Activated CD8-positive, alpha-beta T cell treated with anti-CD3 and anti-CD28 coated beads for 36 hours (primary cell): Measurements from ENCODE around the gene GRWD1. TPM values are rescaled to one million over a fixed set of nuclear protein-coding genes. Genes with fewer than 3 reads are reported as not detected.

Experiments used
- ATAC-seq: fragments of 200-7000 bp; cut with Tn5 transposase; one replicate; pipeline ENCODE4 v1.10.0; 2021; ENCODE audit warnings: mild to moderate bottlenecking, moderate library complexity
- CTCF ChIA-PET: fragments of 350-600 bp; sonication (Branson Sonifier 250); formaldehyde crosslinking; loops from one replicate; lab custom pipeline; 2021; ENCODE audit warnings: antibody characterized with exemption; lab: Charles Lee
- POLR2A ChIA-PET: fragments of 350-600 bp; sonication (Branson Sonifier 250); formaldehyde crosslinking; loops from one replicate; lab custom pipeline; 2021; ENCODE audit warnings: antibody characterized with exemption; lab: Charles Lee
- DNase-seq: peaks from one replicate; pipeline ENCODE4 v3.0.0-alpha.2; 2020
- H3K27ac Mint-ChIP-seq: one replicate; pipeline ENCODE4 v1.8.0; 2021; ENCODE audit warnings: mild to moderate bottlenecking, mixed read lengths
- H3K27me3 Mint-ChIP-seq: one replicate; pipeline ENCODE4 v1.8.0; 2021; ENCODE audit warnings: mixed read lengths
- H3K36me3 Mint-ChIP-seq: one replicate; pipeline ENCODE4 v1.8.0; 2021; ENCODE audit warnings: low read depth, mixed read lengths
- H3K4me1 Mint-ChIP-seq: one replicate; pipeline ENCODE4 v1.8.0; 2021; ENCODE audit warnings: low read depth, mixed read lengths
- H3K4me3 Mint-ChIP-seq: one replicate; pipeline ENCODE4 v1.8.0; 2021; ENCODE audit warnings: mild to moderate bottlenecking, moderate library complexity, mixed read lengths
- H3K9me3 Mint-ChIP-seq: one replicate; pipeline ENCODE4 v1.8.0; 2021; ENCODE audit warnings: mixed read lengths
- CTCF ChIP-seq: fragments of 200-600 bp; IDR thresholded peaks from one replicate; pipeline ENCODE4 v1.8.0; 2022; ENCODE audit warnings: antibody characterized with exemption, mild to moderate bottlenecking
- intact Hi-C: fragments of 100-400 bp; cut with micrococcal nuclease; formaldehyde crosslinking; loops from one replicate; pipeline ENCODE4 v1.10.0; 2022
- total RNA-seq, 2 experiments: library from RNA; stranded (reverse); gene quantifications; one replicate each; pipeline ENCODE4 v1.2.3, GENCODE V29; 2021

Gene GRWD1
- 10 to 100 TPM; 49.4 to 50.1 TPM for total RNA-seq

- intact Hi-C loops, result no loop called here
- ChIA-PET POLR2A (interaction anchor here (0.6 to 3.7 kb wide), 9 partner anchors 10 to 281 kb away, joined by 3 to 17 read pairs (median 3); partner anchors contain the start of gene KCNJ14), CTCF (interaction anchor here (0.9 to 2.1 kb wide), 3 partner anchors 44 to 138 kb away, joined by 4 to 8 read pairs (median 6); partner anchors contain the start of gene KDELR1)
- TF ChIP-seq CTCF, result no peak
- DNase-seq (peak; percentile 98), ATAC-seq (peak; percentile 95)
- H3K9me3 Mint-ChIP-seq, result no peaks in the 10 kb centered on the region
- peak within 1 kb of the TSS; percentile 89 for H3K27ac Mint-ChIP-seq
- peaks cover 19% of the 10 kb centered on the region for H3K27me3 Mint-ChIP-seq
- H3K36me3 Mint-ChIP-seq, result peaks cover 31% of the 10 kb centered on the region
- peaks cover 32% of the 10 kb centered on the region for H3K4me1 Mint-ChIP-seq
- peak within 1 kb of the TSS; percentile 79 for H3K4me3 Mint-ChIP-seq
These were observed at the start of gene GRWD1 for GRCh38 chr19:48445606-48446481. Gene GRWD1 (plus strand): TSS chr19:48445983. CDS start chr19:48446006, 23 bp downstream.

- DNase-seq (no peak), ATAC-seq (no peak)
- Mint-ChIP-seq H3K4me1 (peaks cover 45% of the 10 kb centered on the region), H3K27me3 (peaks cover 41% of the 10 kb centered on the region), H3K36me3 (no peaks in the 10 kb centered on the region), H3K27ac (no peak overlapping the region), H3K4me3 (no peak overlapping the region), H3K9me3 (peaks cover 6% of the 10 kb centered on the region)
- intact Hi-C loops, result no loop called here
- no peak for TF ChIP-seq CTCF
- ChIA-PET CTCF (interaction anchor here (3.1 kb wide), 1 partner anchor 45 kb away, joined by 8 read pairs; no protein-coding TSS in a partner anchor), POLR2A (interaction anchor here (0.6 to 1.1 kb wide), 4 partner anchors 18 to 1798 kb away, joined by 3 to 5 read pairs (median 4); partner anchors contain the start of gene RPL18)
These were observed 49.6 kb upstream of the GRWD1 start for GRCh38 chr19:48396016-48396823.

- peaks cover 42% of the 10 kb centered on the region for H3K4me1 Mint-ChIP-seq
- no peak overlapping the region for H3K4me3 Mint-ChIP-seq
- TF ChIP-seq CTCF, result no peak
- no peaks in the 10 kb centered on the region for H3K36me3 Mint-ChIP-seq
- peaks cover 6% of the 10 kb centered on the region for H3K9me3 Mint-ChIP-seq
- no peak for ATAC-seq
- CTCF ChIA-PET, result no interaction called here
- intact Hi-C loops, result no loop called here
- POLR2A ChIA-PET, result no interaction called here
- no peak overlapping the region for H3K27ac Mint-ChIP-seq
- DNase-seq, result no peak
- H3K27me3 Mint-ChIP-seq, result peaks cover 41% of the 10 kb centered on the region
These were observed 49.0 kb upstream of the GRWD1 start for GRCh38 chr19:48396824-48397176.

GRCh38 chr19:48397263-48398101, 48.3 kb upstream of the GRWD1 start:
- POLR2A ChIA-PET, result no interaction called here
- intact Hi-C loops, result no loop called here
- H3K27ac Mint-ChIP-seq, result peak overlapping the region; percentile 81
- ATAC-seq (no peak), DNase-seq (no peak)
- H3K9me3 Mint-ChIP-seq, result peaks cover 6% of the 10 kb centered on the region
- TF ChIP-seq CTCF, result no peak
- H3K36me3 Mint-ChIP-seq, result no peaks in the 10 kb centered on the region
- H3K27me3 Mint-ChIP-seq, result peaks cover 41% of the 10 kb centered on the region
- peak overlapping the region; percentile 82 for H3K4me3 Mint-ChIP-seq
- CTCF ChIA-PET, result no interaction called here
- H3K4me1 Mint-ChIP-seq, result peaks cover 42% of the 10 kb centered on the region
